ENCODE results near the gene TBC1D2. TPM values are rescaled to one million over a fixed set of nuclear protein-coding genes. Genes with fewer than 3 reads are reported as not detected.

Gene TBC1D2
- total RNA-seq, 6 donors from 2014 or later: 62.4 to 217 (median 119) TPM

DNA sequence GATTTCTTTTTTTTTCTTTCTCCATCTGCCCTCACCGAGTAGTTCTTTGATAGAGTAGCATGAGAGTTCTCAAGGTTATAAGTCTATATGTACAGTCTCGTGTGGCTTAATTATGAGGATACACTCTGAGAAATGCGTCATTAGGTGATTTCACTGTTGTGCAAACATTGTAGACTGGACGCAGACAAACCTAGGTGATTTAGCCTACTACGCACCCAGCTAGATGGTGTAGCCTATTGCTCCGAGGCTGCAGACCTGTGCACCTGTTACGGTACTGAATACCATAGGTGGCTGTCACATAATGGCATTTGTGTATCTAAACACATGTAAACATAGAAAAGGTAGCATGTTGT lies 36.1 kb downstream of the TBC1D2 start:
- H3K4me1 ChIP-seq: peaks cover 9 to 31% (median 11%) of the 10 kb centered on the region in 4 donors
- WGBS, 2 donors: 68 to 81% methylated on average over 7 of the region's 7 CpGs
- peak in 1 of 4 donors; percentile 60 for TF ChIP-seq EP300 (IDR thresholded peaks at IDR 0.05)
- TF ChIP-seq, protein P1, sequence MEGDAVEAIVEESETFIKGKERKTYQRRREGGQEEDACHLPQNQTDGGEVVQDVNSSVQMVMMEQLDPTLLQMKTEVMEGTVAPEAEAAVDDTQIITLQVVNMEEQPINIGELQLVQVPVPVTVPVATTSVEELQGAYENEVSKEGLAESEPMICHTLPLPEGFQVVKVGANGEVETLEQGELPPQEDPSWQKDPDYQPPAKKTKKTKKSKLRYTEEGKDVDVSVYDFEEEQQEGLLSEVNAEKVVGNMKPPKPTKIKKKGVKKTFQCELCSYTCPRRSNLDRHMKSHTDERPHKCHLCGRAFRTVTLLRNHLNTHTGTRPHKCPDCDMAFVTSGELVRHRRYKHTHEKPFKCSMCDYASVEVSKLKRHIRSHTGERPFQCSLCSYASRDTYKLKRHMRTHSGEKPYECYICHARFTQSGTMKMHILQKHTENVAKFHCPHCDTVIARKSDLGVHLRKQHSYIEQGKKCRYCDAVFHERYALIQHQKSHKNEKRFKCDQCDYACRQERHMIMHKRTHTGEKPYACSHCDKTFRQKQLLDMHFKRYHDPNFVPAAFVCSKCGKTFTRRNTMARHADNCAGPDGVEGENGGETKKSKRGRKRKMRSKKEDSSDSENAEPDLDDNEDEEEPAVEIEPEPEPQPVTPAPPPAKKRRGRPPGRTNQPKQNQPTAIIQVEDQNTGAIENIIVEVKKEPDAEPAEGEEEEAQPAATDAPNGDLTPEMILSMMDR (IDR thresholded peaks at IDR 0.05): no peak
- TF ChIP-seq POLR2AphosphoS5 (IDR thresholded peaks at IDR 0.05): no peak
- no peak for TF ChIP-seq POLR2A (IDR thresholded peaks at IDR 0.05)
- no peak overlapping the region for H3K4me3 ChIP-seq
- peaks cover 8 to 71% (median 48%) of the 10 kb centered on the region in 4 donors for H3K36me3 ChIP-seq
- ATAC-seq (ENCODE audit: low FRiP score in 2 of 2) (peak; percentile 12 to 78), DNase-seq (no peak)
- H3K27me3 ChIP-seq: no peaks in the 10 kb centered on the region
- no peaks in the 10 kb centered on the region for H3K9me3 ChIP-seq
- H3K27ac ChIP-seq: peak overlapping the region in 3 of 4 donors; percentile 44 to 72 (median 70)

DNA sequence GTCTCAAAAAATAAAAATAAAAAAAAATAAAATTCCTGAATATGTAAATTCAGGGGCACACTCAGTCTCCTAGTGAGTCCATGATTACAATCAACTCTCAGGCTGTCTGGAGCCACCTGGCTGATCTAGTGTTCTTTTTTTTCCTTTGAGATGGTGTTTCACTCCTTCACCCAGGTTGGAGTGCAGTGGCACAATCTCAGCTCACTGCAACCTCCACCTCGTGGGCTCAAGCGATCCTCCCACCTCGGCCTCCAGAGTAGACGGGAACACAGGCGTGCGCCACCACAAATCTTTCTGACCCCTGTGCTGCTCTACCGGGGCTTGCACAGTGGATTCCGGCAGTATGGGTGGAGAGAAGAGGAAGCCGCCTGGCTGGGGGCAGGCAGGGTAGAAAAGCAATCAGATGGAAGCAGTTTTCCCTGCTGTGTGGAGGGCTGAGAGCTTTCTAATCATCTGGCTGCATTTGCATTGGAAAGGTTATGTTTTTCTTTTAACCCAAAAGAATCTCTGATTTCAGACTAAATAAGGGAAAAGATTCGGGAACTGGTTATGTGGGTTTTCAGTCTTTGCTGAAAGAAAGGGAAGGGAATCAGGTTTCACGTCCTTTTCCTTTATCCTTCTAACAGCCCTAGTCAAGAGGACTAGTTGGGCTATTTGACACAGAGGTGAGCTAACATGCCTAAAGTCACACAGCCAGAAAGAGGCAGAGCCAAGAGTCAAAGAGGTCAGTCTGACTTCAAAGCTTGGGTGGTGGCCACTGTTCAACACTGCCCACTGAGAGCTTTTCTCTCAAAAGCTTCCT lies 36.7 kb downstream of the TBC1D2 start:
- no peak for TF ChIP-seq POLR2A (IDR thresholded peaks at IDR 0.05)
- TF ChIP-seq POLR2AphosphoS5 (IDR thresholded peaks at IDR 0.05): no peak
- TF ChIP-seq EP300 (IDR thresholded peaks at IDR 0.05): no peak
- TF ChIP-seq, protein P1 (IDR thresholded peaks at IDR 0.05): no peak
- Histone ChIP-seq H3K27ac (peak overlapping the region; percentile 44 to 75 (median 59)), H3K4me3 (no peak overlapping the region), H3K4me1 (peaks cover 9 to 31% (median 11%) of the 10 kb centered on the region in 4 donors), H3K9me3 (no peaks in the 10 kb centered on the region), H3K36me3 (peaks cover 8 to 75% (median 51%) of the 10 kb centered on the region in 4 donors), H3K27me3 (no peaks in the 10 kb centered on the region)
- DNase-seq (peak in 1 of 2 donors; percentile 68), ATAC-seq (ENCODE audit: low FRiP score in 2 of 2) (peak; percentile 16 to 77)
- WGBS, 2 donors: 70 to 79% methylated on average over 11 of the region's 11 CpGs

DNA sequence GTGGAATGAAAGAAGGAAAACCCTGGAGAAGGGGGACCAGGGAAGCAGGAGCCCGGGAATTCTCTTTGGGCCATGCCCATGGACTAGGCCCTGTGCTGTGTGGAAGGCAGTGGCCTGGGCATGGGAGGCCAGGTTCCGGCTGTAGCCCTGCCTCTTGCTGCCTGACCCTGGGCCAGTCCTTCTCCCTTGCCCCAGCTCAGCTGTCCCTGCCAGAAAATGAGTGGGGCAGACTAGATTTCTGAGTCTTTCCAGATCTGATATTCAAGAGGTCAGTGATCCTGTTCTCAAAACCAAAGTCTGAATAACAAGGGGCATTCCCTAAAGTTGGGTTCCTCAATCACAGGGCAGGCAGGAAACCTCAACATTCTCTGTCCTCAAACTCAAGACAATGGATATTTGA lies 38.2 kb downstream of the TBC1D2 start:
- H3K36me3 ChIP-seq: peaks cover 8 to 85% (median 62%) of the 10 kb centered on the region in 4 donors
- no peak for DNase-seq
- H3K27ac ChIP-seq: peak overlapping the region in 2 of 4 donors; percentile 44 to 48
- H3K9me3 ChIP-seq: no peaks in the 10 kb centered on the region
- H3K4me3 ChIP-seq: no peak overlapping the region
- 93 to 100% methylated on average over 2 of the region's 2 CpGs for WGBS, 2 donors
- TF ChIP-seq POLR2AphosphoS5 (IDR thresholded peaks at IDR 0.05): no peak
- TF ChIP-seq, protein P1 (IDR thresholded peaks at IDR 0.05): no peak
- no peak for TF ChIP-seq POLR2A (IDR thresholded peaks at IDR 0.05)
- TF ChIP-seq EP300 (IDR thresholded peaks at IDR 0.05): no peak
- H3K27me3 ChIP-seq: no peaks in the 10 kb centered on the region
- peaks cover 0 to 21% (median 0%) of the 10 kb centered on the region in 4 donors for H3K4me1 ChIP-seq
- no peak for ATAC-seq (ENCODE audit: low FRiP score in 2 of 2)

DNA sequence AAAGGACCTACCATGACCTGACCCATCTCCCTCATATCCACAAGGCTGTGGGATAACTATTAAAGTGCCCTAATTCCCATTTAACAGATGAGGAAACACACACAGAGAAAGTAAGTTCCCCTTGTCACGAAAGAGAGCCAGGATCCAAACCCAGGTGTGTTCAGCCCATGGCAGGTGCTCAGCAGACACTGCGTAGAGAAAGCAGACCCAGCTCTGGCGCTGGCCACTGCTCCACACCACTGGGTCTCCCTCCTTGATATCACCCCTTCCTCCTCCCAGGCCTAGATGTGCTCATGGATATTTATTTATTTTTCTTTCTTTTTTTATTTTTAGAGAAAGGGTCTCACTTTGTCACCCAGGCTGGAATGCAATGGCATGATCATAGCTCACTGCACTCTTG lies 39.1 kb downstream of the TBC1D2 start:
- 93 to 96% methylated on average over 3 of the region's 3 CpGs for WGBS, 2 donors
- Histone ChIP-seq H3K4me1 (peaks cover 0 to 21% (median 0%) of the 10 kb centered on the region in 4 donors), H3K27ac (peak overlapping the region in 2 of 4 donors; percentile 44 to 48), H3K4me3 (no peak overlapping the region), H3K27me3 (no peaks in the 10 kb centered on the region), H3K9me3 (no peaks in the 10 kb centered on the region), H3K36me3 (peaks cover 8 to 91% (median 64%) of the 10 kb centered on the region in 4 donors)
- TF ChIP-seq, protein P1 (IDR thresholded peaks at IDR 0.05): no peak
- TF ChIP-seq EP300 (IDR thresholded peaks at IDR 0.05): no peak
- TF ChIP-seq POLR2AphosphoS5 (IDR thresholded peaks at IDR 0.05): no peak
- no peak for TF ChIP-seq POLR2A (IDR thresholded peaks at IDR 0.05)
- no peak for ATAC-seq (ENCODE audit: low FRiP score in 2 of 2)
- no peak for DNase-seq

Data from upper lobe of left lung (tissue), 6 donors.